ENCODE measurements around the gene FURIN.

DNA sequence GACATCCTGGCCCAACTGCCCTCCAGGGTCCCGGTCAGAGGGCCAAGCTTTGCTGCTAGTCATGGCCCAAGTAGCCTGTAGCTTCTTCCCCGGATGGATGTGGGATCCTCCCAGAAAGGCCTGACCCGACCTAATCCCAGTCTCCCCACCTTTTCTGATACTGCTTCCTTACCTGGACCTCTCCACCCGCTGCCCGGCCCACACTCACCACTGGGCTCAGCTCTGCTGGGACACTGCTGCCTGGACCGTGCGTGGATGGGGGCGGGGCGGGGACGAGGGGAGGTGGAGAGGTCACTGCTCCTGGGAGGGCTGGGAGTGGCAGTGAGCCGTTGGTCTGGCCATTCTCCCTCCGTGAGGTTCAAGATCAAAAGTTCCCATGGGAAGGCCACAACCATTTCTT is 40.3 kb upstream of the FURIN start:
- TF ChIP-seq, protein P1, sequence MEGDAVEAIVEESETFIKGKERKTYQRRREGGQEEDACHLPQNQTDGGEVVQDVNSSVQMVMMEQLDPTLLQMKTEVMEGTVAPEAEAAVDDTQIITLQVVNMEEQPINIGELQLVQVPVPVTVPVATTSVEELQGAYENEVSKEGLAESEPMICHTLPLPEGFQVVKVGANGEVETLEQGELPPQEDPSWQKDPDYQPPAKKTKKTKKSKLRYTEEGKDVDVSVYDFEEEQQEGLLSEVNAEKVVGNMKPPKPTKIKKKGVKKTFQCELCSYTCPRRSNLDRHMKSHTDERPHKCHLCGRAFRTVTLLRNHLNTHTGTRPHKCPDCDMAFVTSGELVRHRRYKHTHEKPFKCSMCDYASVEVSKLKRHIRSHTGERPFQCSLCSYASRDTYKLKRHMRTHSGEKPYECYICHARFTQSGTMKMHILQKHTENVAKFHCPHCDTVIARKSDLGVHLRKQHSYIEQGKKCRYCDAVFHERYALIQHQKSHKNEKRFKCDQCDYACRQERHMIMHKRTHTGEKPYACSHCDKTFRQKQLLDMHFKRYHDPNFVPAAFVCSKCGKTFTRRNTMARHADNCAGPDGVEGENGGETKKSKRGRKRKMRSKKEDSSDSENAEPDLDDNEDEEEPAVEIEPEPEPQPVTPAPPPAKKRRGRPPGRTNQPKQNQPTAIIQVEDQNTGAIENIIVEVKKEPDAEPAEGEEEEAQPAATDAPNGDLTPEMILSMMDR (IDR thresholded peaks at IDR 0.05) = no peak
- no peak for TF ChIP-seq POLR2AphosphoS5 (IDR thresholded peaks at IDR 0.05; ENCODE audit: low read depth, low read length)
